ENCODE results near the gene EFCAB9.

- TF ChIP-seq CTCF (IDR thresholded peaks at IDR 0.05; ENCODE audit: low read length): no peak
- no peak for TF ChIP-seq EZH2 (IDR thresholded peaks at IDR 0.05; ENCODE audit: borderline replicate concordance, low read length)
Measured at GRCh38 chr5:172178301-172178987, 15.5 kb upstream of the EFCAB9 start.

All from OCI-LY1 (cell line).